Measurements from ENCODE around the gene TEX22. TPM values are rescaled to one million over a fixed set of nuclear protein-coding genes. Genes with fewer than 3 reads are reported as not detected.
"Not testable (repeated sequence)": the region's sequence is repeated elsewhere in the genome, so short reads cannot be mapped to it uniquely, and the experiment has no call there.

The TEX22 gene
- total RNA-seq, 1 donor from 2014 or later = 0.60 TPM

DNA sequence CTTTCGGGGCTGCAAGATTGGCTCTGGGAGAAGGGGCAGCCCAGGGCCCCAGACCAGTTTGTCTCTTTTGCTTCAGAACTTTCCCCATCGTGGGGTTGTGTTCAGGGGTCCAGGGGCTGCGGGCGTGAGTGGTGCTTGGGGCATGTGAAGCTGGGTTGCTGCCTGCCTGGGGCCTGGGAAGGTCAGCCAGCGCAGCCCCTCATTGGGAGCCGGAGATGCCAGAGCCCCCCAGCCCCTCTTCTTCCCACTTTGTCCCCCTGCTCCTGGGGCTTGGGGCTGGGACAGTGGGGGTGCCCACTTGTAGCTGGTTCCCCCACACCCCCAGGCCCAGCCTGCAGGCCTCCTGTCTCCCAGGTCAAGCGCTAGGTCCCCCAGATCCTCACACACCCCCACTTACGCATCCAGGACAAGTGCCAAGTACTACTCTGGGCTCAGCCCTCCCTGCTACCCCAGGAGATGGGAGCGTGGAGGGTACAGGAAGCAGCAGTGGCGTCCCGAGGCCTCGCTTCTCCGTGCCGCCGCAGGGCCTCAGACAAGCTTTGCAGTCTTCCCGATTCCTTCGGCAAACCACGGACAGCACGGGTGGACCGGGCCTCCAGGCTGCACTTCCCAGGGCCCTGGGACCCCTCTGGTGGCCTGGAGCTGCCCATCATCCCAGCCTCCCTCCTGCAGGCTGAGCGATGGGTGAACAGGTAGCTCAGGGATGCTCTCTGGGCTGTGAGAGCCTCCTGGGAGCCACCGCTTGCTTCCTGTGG, 42.3 kb upstream of the TEX22 start:
- Mint-ChIP-seq H3K9me3 (ENCODE audit: low read depth) (no peaks in the 10 kb centered on the region), H3K27me3 (ENCODE audit: low read depth) (no peaks in the 10 kb centered on the region), H3K4me1 (ENCODE audit: low read depth) (peaks cover 2% of the 10 kb centered on the region), H3K4me3 (ENCODE audit: unreplicated experiment) (no peak overlapping the region), H3K36me3 (ENCODE audit: low read depth) (peaks cover 9% of the 10 kb centered on the region), H3K27ac (ENCODE audit: unreplicated experiment) (no peak overlapping the region)
- no peak for DNase-seq (ENCODE audit: low spot score)
- no peak for TF ChIP-seq CTCF (IDR thresholded peaks at IDR 0.05)

GRCh38 chr14:105356927-105357326, 41.4 kb upstream of the TEX22 start:
- no peak for TF ChIP-seq CTCF (IDR thresholded peaks at IDR 0.05)
- no peak overlapping the region for H3K4me3 Mint-ChIP-seq (ENCODE audit: unreplicated experiment)
- no peaks in the 10 kb centered on the region for H3K27me3 Mint-ChIP-seq (ENCODE audit: low read depth)
- no peak overlapping the region for H3K27ac Mint-ChIP-seq (ENCODE audit: unreplicated experiment)
- H3K4me1 Mint-ChIP-seq (ENCODE audit: low read depth) = peaks cover 2% of the 10 kb centered on the region
- H3K9me3 Mint-ChIP-seq (ENCODE audit: low read depth) = no peaks in the 10 kb centered on the region
- DNase-seq (ENCODE audit: low spot score) = no peak
- H3K36me3 Mint-ChIP-seq (ENCODE audit: low read depth) = peaks cover 9% of the 10 kb centered on the region

DNA sequence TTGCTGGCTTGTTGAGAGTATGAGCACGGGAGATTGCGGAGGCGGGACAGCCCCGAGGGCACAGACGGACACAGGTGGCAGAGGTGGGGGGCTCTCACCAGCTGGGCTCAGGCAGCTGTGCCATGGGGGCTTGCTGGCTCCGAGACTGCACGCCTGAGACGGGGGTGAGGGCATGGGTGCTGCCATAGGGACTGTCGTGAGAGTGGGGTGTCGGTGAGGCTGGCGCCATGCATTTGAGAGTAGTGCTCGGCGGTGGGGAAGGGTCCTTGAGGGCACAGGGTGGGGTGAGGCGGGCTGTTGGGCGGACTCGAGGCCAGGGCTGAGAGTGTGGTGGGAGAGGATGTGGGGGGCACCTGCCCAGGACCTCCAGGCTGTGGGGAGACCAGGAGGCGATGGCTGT, 40.7 kb upstream of the TEX22 start:
- no peak for TF ChIP-seq CTCF (IDR thresholded peaks at IDR 0.05)
- no peaks in the 10 kb centered on the region for H3K9me3 Mint-ChIP-seq (ENCODE audit: low read depth)
- no peak overlapping the region for H3K4me3 Mint-ChIP-seq (ENCODE audit: unreplicated experiment)
- DNase-seq (ENCODE audit: low spot score) = no peak
- H3K36me3 Mint-ChIP-seq (ENCODE audit: low read depth) = peaks cover 9% of the 10 kb centered on the region
- no peak overlapping the region for H3K27ac Mint-ChIP-seq (ENCODE audit: unreplicated experiment)
- H3K27me3 Mint-ChIP-seq (ENCODE audit: low read depth) = no peaks in the 10 kb centered on the region
- H3K4me1 Mint-ChIP-seq (ENCODE audit: low read depth) = no peaks in the 10 kb centered on the region

- H3K4me1 Mint-ChIP-seq (ENCODE audit: low read depth) = no peaks in the 10 kb centered on the region
- H3K36me3 Mint-ChIP-seq (ENCODE audit: low read depth) = peaks cover 9% of the 10 kb centered on the region
- no peak overlapping the region for H3K27ac Mint-ChIP-seq (ENCODE audit: unreplicated experiment)
- no peaks in the 10 kb centered on the region for H3K9me3 Mint-ChIP-seq (ENCODE audit: low read depth)
- no peak overlapping the region for H3K4me3 Mint-ChIP-seq (ENCODE audit: unreplicated experiment)
- DNase-seq (ENCODE audit: low spot score) = no peak
- H3K27me3 Mint-ChIP-seq (ENCODE audit: low read depth) = no peaks in the 10 kb centered on the region
- no peak for TF ChIP-seq CTCF (IDR thresholded peaks at IDR 0.05)
Measured at GRCh38 chr14:105358140-105358846, 40.0 kb upstream of the TEX22 start.

DNA sequence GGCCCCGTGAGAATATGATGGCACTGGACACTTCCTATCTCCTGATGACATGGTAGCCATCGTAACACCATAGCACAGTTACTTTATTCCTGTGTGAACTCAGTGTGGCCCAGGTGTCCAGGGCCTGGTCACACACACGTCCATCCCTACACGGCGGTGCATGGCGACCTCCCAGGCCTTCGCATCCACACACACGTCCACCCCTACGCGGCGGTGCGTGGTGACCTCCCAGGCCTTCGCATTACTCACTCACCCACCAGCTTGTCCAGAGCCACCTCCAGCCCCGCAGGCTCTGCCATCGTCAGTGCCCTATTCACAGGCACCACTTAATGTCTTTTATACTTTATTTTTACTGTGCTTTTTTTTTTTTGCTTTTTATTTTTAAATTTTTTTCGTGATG, 39.4 kb upstream of the TEX22 start:
- Mint-ChIP-seq H3K4me3 (ENCODE audit: unreplicated experiment) (no peak overlapping the region), H3K9me3 (ENCODE audit: low read depth) (no peaks in the 10 kb centered on the region), H3K4me1 (ENCODE audit: low read depth) (no peaks in the 10 kb centered on the region), H3K27me3 (ENCODE audit: low read depth) (no peaks in the 10 kb centered on the region), H3K36me3 (ENCODE audit: low read depth) (peaks cover 9% of the 10 kb centered on the region), H3K27ac (ENCODE audit: unreplicated experiment) (no peak overlapping the region)
- TF ChIP-seq CTCF (IDR thresholded peaks at IDR 0.05) = no peak
- no peak for DNase-seq (ENCODE audit: low spot score)

- not testable (repeated sequence) for H3K36me3 Mint-ChIP-seq (ENCODE audit: low read depth); H3K27ac Mint-ChIP-seq (ENCODE audit: unreplicated experiment); H3K27me3 Mint-ChIP-seq (ENCODE audit: low read depth); H3K9me3 Mint-ChIP-seq (ENCODE audit: low read depth); H3K4me3 Mint-ChIP-seq (ENCODE audit: unreplicated experiment); H3K4me1 Mint-ChIP-seq (ENCODE audit: low read depth); DNase-seq (ENCODE audit: low spot score)
Measured at GRCh38 chr14:105361412-105361811, 36.9 kb upstream of the TEX22 start.
